B cell (primary cell): ENCODE results near the gene CFHR5. TPM values are rescaled to one million over a fixed set of nuclear protein-coding genes. Genes with fewer than 3 reads are reported as not detected.

ENCODE experiments used
- ATAC-seq: fragments of 200-7000 bp; cut with Tn5 transposase; one replicate; pipeline ENCODE4 v1.10.0; 2021; ENCODE audit warnings: low read depth, mild to moderate bottlenecking, moderate number of reproducible peaks, moderate library complexity
- CTCF ChIA-PET: fragments of 350-600 bp; sonication (Branson Sonifier 250); formaldehyde crosslinking; loops from one replicate; lab custom pipeline; 2021; ENCODE audit warnings: antibody characterized with exemption, inconsistent platforms; lab: Charles Lee
- POLR2A ChIA-PET: fragments of 350-600 bp; sonication (Branson Sonifier 250); formaldehyde crosslinking; loops from one replicate; lab custom pipeline; 2021; ENCODE audit warnings: antibody characterized with exemption; lab: Charles Lee
- DNase-seq: peaks from one replicate; pipeline ENCODE4 v3.0.0; 2013
- H2AFZ ChIP-seq: 2 replicates; pipeline ENCODE4 v1.6.1; 2012; ENCODE audit warnings: mild to moderate bottlenecking, low read depth, low read length; ENCODE audit not compliant: insufficient read depth, poor library complexity, severe bottlenecking
- H3K27ac ChIP-seq, 2 donors: 1 replicate in 1 of 2; 2 replicates in 1 of 2; pipeline ENCODE4 v1.5.1; 2012 to 2013; ENCODE audit warnings: low read length in 2 of 2, mild to moderate bottlenecking in 2 of 2, moderate library complexity in 1 of 2
- H3K27me3 ChIP-seq, 4 experiments: fragments of 200-600 bp in 1 of 4; sonication (generic) in 1 of 4; replicated peaks in 1 of 4; 1 replicate in 2 of 4; 2 replicates in 2 of 4; pipeline versions ENCODE4 v1.6.1 to v1.7.0; 2013 to 2016; ENCODE audit warnings: low read length in 3 of 4, mild to moderate bottlenecking in 2 of 4, mixed read lengths in 1 of 4, moderate library complexity in 1 of 4; ENCODE audit not compliant: insufficient read depth in 4 of 4, control insufficient read depth in 3 of 4; ENCODE audit errors: control extremely low read depth in 1 of 4
- H3K36me3 ChIP-seq, 2 experiments: replicated peaks in 1 of 2; 1 replicate in 1 of 2; 2 replicates in 1 of 2; pipeline versions ENCODE4 v1.6.1 to v1.7.1; 2013; ENCODE audit warnings: low read length in 1 of 2; ENCODE audit not compliant: insufficient read depth in 2 of 2, control insufficient read depth in 1 of 2; ENCODE audit errors: control extremely low read depth in 1 of 2, extremely low read depth in 1 of 2
- H3K4me1 ChIP-seq, 2 donors: fragments of 200-600 bp in 1 of 2; sonication (generic) in 1 of 2; 1 replicate in 1 of 2; 2 replicates in 1 of 2; pipeline versions ENCODE4 v1.5.1 to v1.6.1; 2013 to 2017; ENCODE audit warnings: low read length in 2 of 2; ENCODE audit not compliant: control insufficient read depth in 2 of 2, insufficient read depth in 2 of 2
- H3K4me2 ChIP-seq: replicated peaks from 2 replicates; pipeline ENCODE3; 2012; ENCODE audit warnings: mild to moderate bottlenecking, low read depth, low read length; ENCODE audit not compliant: poor library complexity, severe bottlenecking
- H3K4me3 ChIP-seq, 5 experiments: fragments of 200-600 bp in 1 of 5; sonication (generic) in 1 of 5; 1 replicate in 3 of 5; 2 replicates in 2 of 5; pipeline versions ENCODE4 v1.5.1 to v1.7.0; 2011 to 2016; ENCODE audit warnings: low read length in 4 of 5, mild to moderate bottlenecking in 4 of 5, low read depth in 2 of 5, control low read depth in 1 of 5, moderate library complexity in 1 of 5; ENCODE audit not compliant: insufficient read depth in 1 of 5; ENCODE audit errors: control extremely low read depth in 1 of 5, extremely low read depth in 1 of 5
- H3K79me2 ChIP-seq: fragments of 200-600 bp; sonication (generic); one replicate; pipeline ENCODE4 v1.6.0; 2016; ENCODE audit warnings: low read length; ENCODE audit not compliant: control insufficient read depth, insufficient read depth
- H3K9ac ChIP-seq: fragments of 200-600 bp; sonication (generic); 2 replicates; pipeline ENCODE4 v1.6.1; 2017; ENCODE audit warnings: mild to moderate bottlenecking, low read length, moderate library complexity
- H3K9me3 ChIP-seq, 3 donors: one replicate each; pipeline versions ENCODE4 v1.6.1 to v1.7.1; 2013; ENCODE audit warnings: low read length in 2 of 3; ENCODE audit not compliant: control insufficient read depth in 2 of 3, insufficient read depth in 1 of 3; ENCODE audit errors: control extremely low read depth in 1 of 3
- H4K20me1 ChIP-seq: 2 replicates; pipeline ENCODE4 v1.6.0; 2012; ENCODE audit warnings: mild to moderate bottlenecking, low read length; ENCODE audit not compliant: insufficient read depth, control insufficient read depth, poor library complexity, severe bottlenecking
- H3K27ac Mint-ChIP-seq: one replicate; pipeline ENCODE4 v1.8.0; 2021; ENCODE audit warnings: mixed read lengths
- H3K27me3 Mint-ChIP-seq: one replicate; pipeline ENCODE4 v1.8.0; 2021; ENCODE audit warnings: mixed read lengths
- H3K4me1 Mint-ChIP-seq: one replicate; pipeline ENCODE4 v1.8.0; 2021; ENCODE audit warnings: mixed read lengths
- H3K4me3 Mint-ChIP-seq: one replicate; pipeline ENCODE4 v1.8.0; 2021; ENCODE audit warnings: mixed read lengths
- H3K9me3 Mint-ChIP-seq: one replicate; pipeline ENCODE4 v1.8.0; 2022; ENCODE audit warnings: mixed read lengths; ENCODE audit not compliant: insufficient read depth
- CTCF ChIP-seq: fragments of 200-600 bp; IDR thresholded peaks from one replicate; pipeline ENCODE4 v1.8.0; 2022; ENCODE audit warnings: antibody characterized with exemption, mild to moderate bottlenecking
- EZH2 ChIP-seq: IDR thresholded peaks from 2 replicates; pipeline ENCODE4 v1.6.1; 2012; ENCODE audit warnings: borderline replicate concordance, low read depth, mild to moderate bottlenecking, moderate library complexity, low read length; ENCODE audit not compliant: insufficient read depth, poor library complexity, severe bottlenecking
- WGBS: methylation state at CpG from one replicate; pipeline ENCODE4 v1.1.5; 2013; ENCODE audit warnings: missing lambda C conversion rate; ENCODE audit not compliant: insufficient coverage; 5-methylcytosine and 5-hydroxymethylcytosine counted together
- intact Hi-C: fragments of 100-400 bp; cut with micrococcal nuclease; formaldehyde crosslinking; loops from one replicate; pipeline ENCODE4 v1.10.0; 2022
- polyA plus RNA-seq: library from polyadenylated mRNA; depleted of rRNA; stranded (reverse); fragments of >200 nt; gene quantifications from 2 replicates; pipeline ENCODE4 v1.2.3, GENCODE V29; 2012
- total RNA-seq, 2 donors: library from RNA; stranded (reverse); fragments of 120-200 nt in 1 of 2; gene quantifications; 1 replicate in 1 of 2; 2 replicates in 1 of 2; pipeline versions ENCODE4 v1.2.3 to v1.2.4, GENCODE V29; 2013 to 2022

Gene CFHR5
- total and polyA plus RNA-seq, 2 donors (not counting 1 experiment from before 2014, with no cell fraction given): not detected

GRCh38 chr1:197024460-197024859 lies 47.1 kb downstream of the CFHR5 start:
- H3K36me3 ChIP-seq: no peaks in the 10 kb centered on the region
- ATAC-seq (no peak), DNase-seq (no peak)
- no peaks in the 10 kb centered on the region for H4K20me1 ChIP-seq
- TF ChIP-seq CTCF: no peak
- TF ChIP-seq EZH2: no peak
- no peak overlapping the region for H3K4me2 ChIP-seq
- H3K4me1 ChIP-seq: no peaks in the 10 kb centered on the region
- no peak overlapping the region for H3K9ac ChIP-seq
- no CpG with 5 or more reads among the region's 1 CpG for WGBS
- H2AFZ ChIP-seq: no peak overlapping the region
- H3K79me2 ChIP-seq: no peaks in the 10 kb centered on the region
- Mint-ChIP-seq H3K27ac (no peak overlapping the region), H3K9me3 (no peaks in the 10 kb centered on the region), H3K4me3 (no peak overlapping the region), H3K4me1 (no peaks in the 10 kb centered on the region), H3K27me3 (peaks cover 3% of the 10 kb centered on the region)
- H3K9me3 ChIP-seq: peaks cover 0 to 4% (median 0%) of the 10 kb centered on the region in 3 donors
- CTCF ChIA-PET: no interaction called here
- intact Hi-C loops: no loop called here
- no peak overlapping the region for H3K4me3 ChIP-seq
- H3K27ac ChIP-seq: no peak overlapping the region
- H3K27me3 ChIP-seq: no peaks in the 10 kb centered on the region
- POLR2A ChIA-PET: no interaction called here

GRCh38 chr1:197027359-197027758 lies 50.0 kb downstream of the CFHR5 start:
- peaks cover 0 to 4% (median 0%) of the 10 kb centered on the region in 3 donors for H3K9me3 ChIP-seq
- H3K27me3 Mint-ChIP-seq: peaks cover 3% of the 10 kb centered on the region
- no peaks in the 10 kb centered on the region for H4K20me1 ChIP-seq
- H3K79me2 ChIP-seq: no peaks in the 10 kb centered on the region
- H3K27ac Mint-ChIP-seq: no peak overlapping the region
- intact Hi-C loops: no loop called here
- no peak overlapping the region for H3K9ac ChIP-seq
- H3K4me1 ChIP-seq: no peaks in the 10 kb centered on the region
- H3K4me2 ChIP-seq: no peak overlapping the region
- no peaks in the 10 kb centered on the region for H3K27me3 ChIP-seq
- no peak overlapping the region for H2AFZ ChIP-seq
- no peak overlapping the region for H3K4me3 ChIP-seq
- DNase-seq (no peak), ATAC-seq (no peak)
- no peak for TF ChIP-seq CTCF
- TF ChIP-seq EZH2: no peak
- H3K4me1 Mint-ChIP-seq: no peaks in the 10 kb centered on the region
- WGBS: 100% methylated on average over 3 of the region's 6 CpGs
- POLR2A ChIA-PET: no interaction called here
- H3K36me3 ChIP-seq: no peaks in the 10 kb centered on the region
- no peaks in the 10 kb centered on the region for H3K9me3 Mint-ChIP-seq
- H3K27ac ChIP-seq: no peak overlapping the region
- CTCF ChIA-PET: no interaction called here
- no peak overlapping the region for H3K4me3 Mint-ChIP-seq
